ENCODE measurements around the gene ARID5B.

The ARID5B gene

GRCh38 chr10:61931620-61932332, 30.3 kb downstream of the ARID5B start (continued):
- TF ChIP-seq ZNF350 (tag by site-specific recombination; IDR thresholded peaks at IDR 0.05) (no peak), ZNF19 (tag by site-specific recombination; IDR thresholded peaks at IDR 0.05; ENCODE audit: low read depth) (no peak), OVOL3 (tag by site-specific recombination; IDR thresholded peaks at IDR 0.05) (no peak)

GRCh38 chr10:61933859-61934555, 32.5 kb downstream of the ARID5B start:
- Histone ChIP-seq H3K36me3 (ENCODE audit: control insufficient read depth in 2 of 2, insufficient read depth in 1 of 2, low read length in 2 of 2) (no peaks in the 10 kb centered on the region), H3K4me3 (ENCODE audit: low read depth, low read length) (no peak overlapping the region), H3K4me1 (ENCODE audit: control insufficient read depth, insufficient read depth, low read length) (0 out of 2 replicates have a peak, but pooled peaks cover 2% of the 10 kb centered on the region), H3K27ac (ENCODE audit: extremely low read depth, low read depth, low read length) (no peak overlapping the region), H3K9me3 (ENCODE audit: control insufficient read depth, insufficient read depth, low read depth, low read length) (no peaks in the 10 kb centered on the region)
- TF ChIP-seq PATZ1 (tag by site-specific recombination; IDR thresholded peaks at IDR 0.05) = no peak
- no peak for TF ChIP-seq ZNF707 (tag by site-specific recombination; IDR thresholded peaks at IDR 0.05)
- TF ChIP-seq ZNF23 (tag by site-specific recombination; IDR thresholded peaks at IDR 0.05; ENCODE audit: borderline replicate concordance) = no peak
- TF ChIP-seq ZNF514 (tag by site-specific recombination; IDR thresholded peaks at IDR 0.05) = no peak
- no peak for TF ChIP-seq ZNF223 (tag by site-specific recombination; IDR thresholded peaks at IDR 0.05)
- no peak for TF ChIP-seq SETDB1 (IDR thresholded peaks at IDR 0.05; ENCODE audit: insufficient read length, low read length)
- TF ChIP-seq GLI4 (tag by site-specific recombination; IDR thresholded peaks at IDR 0.05) = no peak
- CTCF ChIA-PET = no interaction called here
- POLR2A ChIA-PET = interaction anchor here (0.7 to 1.8 kb wide), 2 partner anchors 19 to 31 kb away, joined by 3 to 4 read pairs; no protein-coding TSS in a partner anchor

GRCh38 chr10:61935077-61935476, 33.6 kb downstream of the ARID5B start:
- H3K27ac ChIP-seq (ENCODE audit: extremely low read depth, low read depth, low read length) = no peak overlapping the region
- H3K9me3 ChIP-seq (ENCODE audit: control insufficient read depth, insufficient read depth, low read depth, low read length) = no peaks in the 10 kb centered on the region
- 0 out of 2 replicates have a peak, but pooled peaks cover 2% of the 10 kb centered on the region for H3K4me1 ChIP-seq (ENCODE audit: control insufficient read depth, insufficient read depth, low read length)
- POLR2A ChIA-PET = no interaction called here
- no peak for TF ChIP-seq ZNF626 (tag by site-specific recombination; IDR thresholded peaks at IDR 0.05)
- no peak for TF ChIP-seq ZFP41 (tag by site-specific recombination; IDR thresholded peaks at IDR 0.05; ENCODE audit: borderline replicate concordance)
- TF ChIP-seq ZNF366 (tag by site-specific recombination; conservative IDR thresholded peaks at IDR 0.05) = no peak
- no peak for TF ChIP-seq ZNF707 (tag by site-specific recombination; IDR thresholded peaks at IDR 0.05)
- TF ChIP-seq ZNF391 (tag by site-specific recombination; IDR thresholded peaks at IDR 0.05; ENCODE audit: borderline replicate concordance, low read depth) = no peak
- no peak for TF ChIP-seq ZNF19 (tag by site-specific recombination; IDR thresholded peaks at IDR 0.05; ENCODE audit: low read depth)
- no peak for TF ChIP-seq ZNF560 (tag by site-specific recombination; IDR thresholded peaks at IDR 0.05; ENCODE audit: borderline replicate concordance)
- no peak for TF ChIP-seq ZNF354C (tag by site-specific recombination; IDR thresholded peaks at IDR 0.05; ENCODE audit: borderline replicate concordance, low read depth)
- no peak for TF ChIP-seq ZBTB11 (tag by site-specific recombination; conservative IDR thresholded peaks at IDR 0.05; ENCODE audit: low read depth)
- no peak for TF ChIP-seq ZNF654 (tag by site-specific recombination; IDR thresholded peaks at IDR 0.05; ENCODE audit: low read depth)
- H3K4me3 ChIP-seq (ENCODE audit: low read depth, low read length) = no peak overlapping the region
- CTCF ChIA-PET = interaction anchor here (0.6 kb wide), 1 partner anchor 910 kb away, joined by 4 read pairs; no protein-coding TSS in a partner anchor
- peaks cover 0 to 2% of the 10 kb centered on the region in 2 experiments; a peak in 1 of 3 replicates for H3K36me3 ChIP-seq (ENCODE audit: control insufficient read depth in 2 of 2, insufficient read depth in 1 of 2, low read length in 2 of 2)

Measured in HEK293 (cell line).